Spleen (tissue), 11 donors: Measurements from ENCODE around the gene STYX. TPM values are rescaled to one million over a fixed set of nuclear protein-coding genes. Genes with fewer than 3 reads are reported as not detected.

ENCODE experiments used
- DNase-seq: peaks from one replicate; pipeline ENCODE4 v3.0.0-alpha.2; 2020
- H3K27ac ChIP-seq, 8 donors: fragments of 200-600 bp; sonication (generic) in 7 of 8; 1 replicate in 4 of 8; 2 replicates in 4 of 8; pipeline versions ENCODE4 v1.5.0 to v1.8.0; 2016 to 2021; ENCODE audit warnings: inconsistent platforms in 4 of 8, mild to moderate bottlenecking in 4 of 8, moderate library complexity in 1 of 8
- H3K27me3 ChIP-seq, 7 donors: fragments of 200-600 bp; sonication (generic) in 6 of 7; replicated peaks in 1 of 7; 1 replicate in 4 of 7; 2 replicates in 3 of 7; pipeline versions ENCODE4 v1.5.0 to v1.8.0; 2016 to 2021; ENCODE audit warnings: inconsistent platforms in 3 of 7, mild to moderate bottlenecking in 1 of 7
- H3K36me3 ChIP-seq, 6 donors: fragments of 200-600 bp; sonication (generic) in 5 of 6; 1 replicate in 4 of 6; 2 replicates in 2 of 6; pipeline versions ENCODE4 v1.5.0 to v1.8.0; 2016 to 2021; ENCODE audit warnings: inconsistent platforms in 2 of 6
- H3K4me1 ChIP-seq, 6 donors: fragments of 200-600 bp; sonication (generic) in 5 of 6; 1 replicate in 3 of 6; 2 replicates in 3 of 6; pipeline versions ENCODE4 v1.5.0 to v1.8.0; 2016 to 2021; ENCODE audit warnings: inconsistent platforms in 3 of 6
- H3K4me3 ChIP-seq, 8 donors: fragments of 200-600 bp; sonication (generic) in 7 of 8; 1 replicate in 4 of 8; 2 replicates in 4 of 8; pipeline versions ENCODE4 v1.5.0 to v1.8.0; 2016 to 2021; ENCODE audit warnings: inconsistent platforms in 4 of 8, mild to moderate bottlenecking in 4 of 8, moderate library complexity in 2 of 8
- H3K9me3 ChIP-seq, 8 donors: fragments of 200-600 bp; sonication (generic) in 7 of 8; 1 replicate in 4 of 8; 2 replicates in 4 of 8; pipeline versions ENCODE4 v1.5.0 to v1.8.0; 2016 to 2021; ENCODE audit warnings: inconsistent platforms in 4 of 8
- POLR2A ChIP-seq, 3 donors: fragments of 450-650 bp; IDR thresholded peaks; one replicate each; pipeline ENCODE4 v1.5.1; 2017; ENCODE audit warnings: antibody characterized with exemption in 3 of 3, mild to moderate bottlenecking in 1 of 3
- POLR2AphosphoS5 ChIP-seq, 3 donors: sonication (generic); formaldehyde crosslinking; IDR thresholded peaks; one replicate each; pipeline ENCODE4 v1.5.1; 2017; ENCODE audit warnings: antibody characterized with exemption in 3 of 3
- WGBS, 5 donors: extraction: QIAGEN DNeasy Blood & Tissue Kit in 3 of 5; methylation state at CpG; one replicate each; pipeline versions ENCODE4 v1.1.5 to v1.1.7; 2013 to 2018; 5-methylcytosine and 5-hydroxymethylcytosine counted together
- intact Hi-C: fragments of 100-400 bp; cut with DNase I; formaldehyde crosslinking; loops from one replicate; pipeline ENCODE4 v1.15.0; 2023; ENCODE audit warnings: low total_unique reads
- polyA plus RNA-seq, 3 donors: library from polyadenylated mRNA; stranded (reverse); fragments of 200-250 nt; gene quantifications; one replicate each; pipeline ENCODE4 v1.2.1, GENCODE V29; 2013
- total RNA-seq, 7 donors: library from RNA; depleted of rRNA in 3 of 7; stranded (reverse); fragments of >200 nt in 3 of 7; fragmentation: NEBNext Ultra II Directional in 4 of 7; extraction: Animal tissue kit (Norgen Biotek cat#: 25700) in 4 of 7; gene quantifications; one replicate each; pipeline versions ENCODE4 v1.1.0 to v1.2.1, GENCODE V29; 2016 to 2021
- TF ChIP-seq, protein P1 (sequence below), 11 experiments: fragments of 200-600 bp in 7 of 11; fragments of 450-650 bp in 4 of 11; sonication (generic) in 4 of 11; IDR thresholded peaks in 8 of 11; conservative IDR thresholded peaks in 3 of 11; 1 replicate in 7 of 11; 2 replicates in 4 of 11; pipeline versions ENCODE4 v1.4.0 to v1.8.0; 2016 to 2021; ENCODE audit warnings: antibody characterized with exemption in 11 of 11, inconsistent platforms in 4 of 11, mild to moderate bottlenecking in 1 of 11
- donor health status: healthy with polysubstance abuse.
- donor health status: DM: no; HTN: no; CAD: no; lungs with moderate emphysema.
- donor health status: DM: no; HTN: no; CAD: no.
- donor health status: Bipolar disorder and iron deficiency.
- donor health status: healthy.
- donor health status: DM: no; HTN: no; CAD: no.
- donor health status: DM: yes; HTN: yes; CAD: no.

Gene STYX
- total and polyA plus RNA-seq, 10 donors = 6.6 to 23.1 (median 16.0) TPM

DNA sequence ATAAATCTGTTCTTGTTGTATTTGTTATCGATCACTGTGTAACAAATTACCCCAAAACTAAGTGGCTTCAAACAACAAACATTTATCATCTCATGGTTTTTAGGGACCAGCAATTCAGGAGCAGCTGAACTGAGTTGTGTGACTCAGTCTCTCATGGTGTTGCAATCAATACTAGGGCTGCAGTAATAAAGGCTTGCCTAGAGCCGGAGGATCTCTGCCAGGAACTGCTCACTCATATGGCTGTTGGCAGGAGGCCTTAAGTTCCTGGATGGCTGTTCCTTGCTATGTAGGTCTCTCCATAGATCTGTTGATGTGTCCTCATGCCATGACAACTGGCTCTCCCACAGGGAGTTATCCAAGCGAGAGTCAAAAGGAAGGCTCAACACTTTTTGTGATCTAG is 26.7 kb upstream of the STYX start:
- Histone ChIP-seq H3K36me3 (no peaks in the 10 kb centered on the region), H3K27me3 (no peaks in the 10 kb centered on the region), H3K27ac (peak overlapping the region in 1 of 8 donors; percentile 26), H3K4me1 (peaks cover 6 to 41% (median 17%) of the 10 kb centered on the region in 6 donors), H3K4me3 (no peak overlapping the region), H3K9me3 (no peaks in the 10 kb centered on the region)
- WGBS, 5 donors = 73 to 96% (median 86%) methylated on average over 3 of the region's 3 CpGs
- no peak for TF ChIP-seq POLR2A (IDR thresholded peaks at IDR 0.05)
- TF ChIP-seq, protein P1, sequence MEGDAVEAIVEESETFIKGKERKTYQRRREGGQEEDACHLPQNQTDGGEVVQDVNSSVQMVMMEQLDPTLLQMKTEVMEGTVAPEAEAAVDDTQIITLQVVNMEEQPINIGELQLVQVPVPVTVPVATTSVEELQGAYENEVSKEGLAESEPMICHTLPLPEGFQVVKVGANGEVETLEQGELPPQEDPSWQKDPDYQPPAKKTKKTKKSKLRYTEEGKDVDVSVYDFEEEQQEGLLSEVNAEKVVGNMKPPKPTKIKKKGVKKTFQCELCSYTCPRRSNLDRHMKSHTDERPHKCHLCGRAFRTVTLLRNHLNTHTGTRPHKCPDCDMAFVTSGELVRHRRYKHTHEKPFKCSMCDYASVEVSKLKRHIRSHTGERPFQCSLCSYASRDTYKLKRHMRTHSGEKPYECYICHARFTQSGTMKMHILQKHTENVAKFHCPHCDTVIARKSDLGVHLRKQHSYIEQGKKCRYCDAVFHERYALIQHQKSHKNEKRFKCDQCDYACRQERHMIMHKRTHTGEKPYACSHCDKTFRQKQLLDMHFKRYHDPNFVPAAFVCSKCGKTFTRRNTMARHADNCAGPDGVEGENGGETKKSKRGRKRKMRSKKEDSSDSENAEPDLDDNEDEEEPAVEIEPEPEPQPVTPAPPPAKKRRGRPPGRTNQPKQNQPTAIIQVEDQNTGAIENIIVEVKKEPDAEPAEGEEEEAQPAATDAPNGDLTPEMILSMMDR (IDR thresholded peaks at IDR 0.05 in 8 of 11, conservative IDR thresholded peaks at IDR 0.05 in 3 of 11) = no peak
- TF ChIP-seq POLR2AphosphoS5 (IDR thresholded peaks at IDR 0.05) = no peak
- DNase-seq = no peak
- intact Hi-C loops = no loop called here

DNA sequence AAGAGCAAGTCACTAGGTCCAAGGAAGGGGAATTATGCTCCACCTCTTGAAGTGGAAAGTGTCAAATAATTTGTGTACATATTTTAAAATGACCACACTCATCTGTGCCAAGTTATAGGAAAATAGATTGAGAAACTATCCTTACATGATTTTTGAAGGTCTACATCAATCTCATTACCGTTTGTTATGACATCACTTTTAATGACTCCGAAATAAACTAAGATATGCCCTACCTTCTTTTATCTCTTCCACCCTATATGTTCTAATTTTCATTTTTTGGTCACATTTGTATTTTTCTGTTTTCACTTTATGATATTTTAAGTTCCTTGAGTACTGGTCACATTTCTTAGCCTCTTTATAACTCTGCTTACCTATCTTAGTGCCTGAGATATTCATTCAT is 26.3 kb upstream of the STYX start:
- no peak for TF ChIP-seq POLR2A (IDR thresholded peaks at IDR 0.05)
- Histone ChIP-seq H3K4me1 (peaks cover 9 to 45% (median 21%) of the 10 kb centered on the region in 6 donors), H3K27ac (peak overlapping the region in 1 of 8 donors; percentile 26), H3K27me3 (no peaks in the 10 kb centered on the region), H3K36me3 (peaks cover 0 to 4% (median 1%) of the 10 kb centered on the region in 6 donors), H3K9me3 (no peaks in the 10 kb centered on the region), H3K4me3 (no peak overlapping the region)
- no peak for DNase-seq
- intact Hi-C loops = no loop called here
- WGBS, 5 donors = 91 to 95% (median 93%) methylated on average over 2 of the region's 2 CpGs

DNA sequence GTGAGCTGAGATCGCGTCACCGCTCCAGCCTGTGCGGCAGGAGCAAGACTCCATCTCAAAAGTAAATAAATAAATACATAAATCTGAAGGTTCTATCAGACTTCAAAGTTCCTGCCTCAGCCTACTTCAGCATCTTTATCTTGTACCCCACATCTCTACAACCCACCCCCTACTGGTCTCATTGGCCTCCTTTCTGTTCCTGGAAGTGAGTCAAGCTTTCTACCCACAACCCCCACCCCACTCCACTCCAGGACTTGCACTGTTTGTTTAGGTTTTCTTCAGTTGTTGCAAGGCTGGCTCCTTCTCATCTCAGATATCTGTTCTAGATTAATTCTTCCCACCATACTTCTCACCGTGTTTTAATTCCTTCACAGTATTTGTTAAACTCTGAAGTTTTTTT is 23.7 kb upstream of the STYX start:
- 92 to 96% (median 93%) methylated on average over 5 of the region's 5 CpGs for WGBS, 5 donors
- H3K36me3 ChIP-seq = peaks cover 0 to 30% (median 21%) of the 10 kb centered on the region in 6 donors
- H3K4me1 ChIP-seq = peaks cover 9 to 57% (median 32%) of the 10 kb centered on the region in 6 donors
- intact Hi-C loops = no loop called here
- H3K4me3 ChIP-seq = peak overlapping the region in 7 of 8 donors; percentile 78 to 91 (median 86)
- peak overlapping the region; percentile 59 to 96 (median 94) for H3K27ac ChIP-seq
- no peaks in the 10 kb centered on the region for H3K9me3 ChIP-seq
- no peak for DNase-seq
- H3K27me3 ChIP-seq = no peaks in the 10 kb centered on the region
- TF ChIP-seq, protein P1 (IDR thresholded peaks at IDR 0.05 in 8 of 11, conservative IDR thresholded peaks at IDR 0.05 in 3 of 11) = no peak
- TF ChIP-seq POLR2A (IDR thresholded peaks at IDR 0.05) (no peak), POLR2AphosphoS5 (IDR thresholded peaks at IDR 0.05) (no peak)

DNA sequence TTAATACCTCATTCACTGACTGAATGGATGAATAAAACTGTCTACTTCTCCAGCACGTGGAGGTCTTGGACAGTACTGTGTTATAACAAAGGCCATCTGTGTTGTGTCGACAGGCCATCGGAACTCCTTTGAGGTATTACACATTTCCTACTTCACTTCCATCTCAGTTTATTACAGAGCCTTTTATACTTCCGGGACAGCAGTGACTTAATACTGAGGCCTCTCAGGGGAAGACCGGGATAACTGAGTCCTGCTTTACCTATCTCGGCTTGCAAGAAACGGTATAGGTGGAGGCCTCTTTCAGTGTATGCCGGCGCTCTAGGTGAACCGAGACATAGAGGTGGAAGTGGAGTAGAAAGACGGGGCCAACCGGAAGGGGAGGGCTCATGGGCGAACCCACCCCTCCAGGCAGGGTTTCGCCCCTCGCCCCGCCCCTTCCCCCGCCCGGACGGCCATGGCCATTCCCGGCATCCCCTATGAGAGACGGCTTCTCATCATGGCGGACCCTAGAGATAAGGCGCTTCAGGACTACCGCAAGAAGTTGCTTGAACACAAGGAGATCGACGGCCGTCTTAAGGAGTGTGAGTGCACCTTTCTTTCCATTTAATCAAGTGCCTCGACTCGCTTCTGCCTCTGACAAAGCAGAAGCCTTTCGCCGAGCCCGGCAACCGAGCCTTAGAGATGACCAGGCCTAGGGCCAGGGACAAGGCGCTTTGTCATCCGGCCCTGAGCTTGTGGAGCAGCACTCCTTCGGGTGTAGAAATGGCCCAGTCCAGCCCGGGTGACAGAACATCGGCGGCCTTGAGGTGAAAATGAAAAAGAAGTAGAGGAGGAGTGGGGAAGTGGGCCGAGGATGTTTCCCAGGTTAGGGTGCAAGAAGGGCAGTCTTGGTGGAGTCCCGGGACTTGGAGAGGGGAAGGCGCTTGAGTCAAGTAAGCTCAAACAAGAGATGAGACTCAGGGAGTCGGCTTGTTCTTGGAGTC is 23.0 kb upstream of the STYX start, which contains the start of gene PSMC6:
Gene PSMC6, plus strand, starts transcription at position 477 of the 983 bp plus-strand sequence. Its CDS starts 20 bp downstream, at position 497.
- TF ChIP-seq POLR2AphosphoS5 (IDR thresholded peaks at IDR 0.05) = peak; percentile 80 to 88 (median 88)
- TF ChIP-seq, protein P1 (IDR thresholded peaks at IDR 0.05 in 8 of 11, conservative IDR thresholded peaks at IDR 0.05 in 3 of 11) = peak in 2 of 11 experiments; percentile 14 to 23
- TF ChIP-seq POLR2A (IDR thresholded peaks at IDR 0.05) = no peak
- H3K4me1 ChIP-seq = peaks cover 9 to 63% (median 32%) of the 10 kb centered on the region in 6 donors
- intact Hi-C loops = no loop called here
- peak within 1 kb of the TSS; percentile 78 to 91 (median 84) for H3K4me3 ChIP-seq
- WGBS, 5 donors = 0 to 2% (median 1%) methylated on average over 38 to 43 of the region's 43 CpGs
- H3K27me3 ChIP-seq = no peaks in the 10 kb centered on the region
- H3K36me3 ChIP-seq = peaks cover 0 to 38% (median 28%) of the 10 kb centered on the region in 6 donors
- H3K27ac ChIP-seq = peak within 1 kb of the TSS; percentile 59 to 96 (median 94)
- H3K9me3 ChIP-seq = no peaks in the 10 kb centered on the region
- peak; percentile 99 for DNase-seq
